ENCODE measurements around the gene NDUFB8. TPM values are rescaled to one million over a fixed set of nuclear protein-coding genes. Genes with fewer than 3 reads are reported as not detected.

Gene NDUFB8
- total RNA-seq, result 227 and 249 TPM in 2 replicates

DNA sequence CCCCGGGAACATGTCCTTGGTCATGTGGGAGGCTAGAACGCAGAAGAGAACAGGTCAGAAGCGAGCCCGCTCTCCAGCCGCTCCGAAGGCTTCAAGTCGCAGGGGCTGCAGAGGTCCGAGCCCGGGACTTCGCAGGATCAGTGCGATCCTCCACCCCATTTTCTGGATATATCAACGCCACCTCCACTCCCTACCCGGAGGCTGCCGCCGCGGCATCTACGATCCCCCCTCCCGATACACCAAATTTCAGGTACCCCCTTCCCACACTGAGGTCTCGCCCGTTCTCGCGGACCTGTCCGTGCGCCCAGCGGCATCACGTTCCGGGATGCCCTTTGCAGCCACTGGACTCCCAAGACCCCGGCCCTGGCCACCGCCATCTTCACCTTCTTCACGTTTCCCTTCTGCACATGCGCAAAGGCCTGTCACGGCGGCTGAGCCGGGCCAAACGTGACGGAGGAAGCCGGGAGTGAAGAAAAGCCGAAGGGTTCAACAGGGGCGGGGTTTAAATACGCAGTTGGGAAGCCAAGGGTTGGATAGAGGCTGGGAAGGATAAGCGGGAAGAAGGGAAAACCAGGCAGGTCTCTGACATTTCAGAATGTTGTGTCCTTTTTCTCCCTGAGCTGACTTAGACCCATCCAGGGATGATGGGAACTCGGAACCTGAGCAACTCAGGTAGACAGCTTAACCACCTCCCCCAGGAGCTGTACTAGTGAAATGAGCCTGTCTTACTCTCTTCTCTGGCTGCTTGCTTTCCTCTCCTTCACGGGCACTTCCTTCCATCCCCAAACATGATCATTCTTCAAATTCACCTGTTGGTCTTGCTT, at the start of gene NDUFB8:
TSS of gene NDUFB8 (minus strand) at position 397 of the 824 bp plus-strand sequence. CDS start at position 377, 20 bp downstream.

DNA sequence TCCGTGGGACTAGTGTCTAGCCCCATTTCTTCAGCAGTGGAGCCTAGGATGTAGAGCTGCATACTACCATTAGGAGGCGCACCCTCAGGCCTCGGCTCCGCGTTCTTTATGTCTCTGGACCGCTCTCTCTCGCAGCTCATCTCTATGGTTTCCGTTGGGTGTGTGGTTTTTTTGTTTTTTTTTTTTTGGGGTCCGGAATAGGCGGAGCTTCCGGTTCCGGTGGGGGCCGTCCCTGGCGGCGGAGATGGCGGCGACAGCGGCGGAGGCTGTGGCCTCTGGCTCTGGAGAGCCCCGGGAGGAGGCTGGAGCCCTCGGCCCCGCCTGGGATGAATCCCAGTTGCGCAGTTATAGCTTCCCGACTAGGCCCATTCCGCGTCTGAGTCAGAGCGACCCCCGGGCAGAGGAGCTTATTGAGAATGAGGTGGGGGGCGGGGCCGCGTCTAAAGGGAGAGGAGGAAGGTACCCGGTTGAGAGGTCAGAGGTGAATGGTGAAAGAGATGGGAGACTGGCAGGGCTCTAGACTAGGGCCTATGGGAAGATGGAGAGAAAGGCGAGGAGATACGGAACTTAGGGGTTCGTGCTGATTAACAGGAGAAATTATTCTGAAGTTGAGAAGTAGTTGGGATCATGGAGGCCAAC, 6.2 kb upstream of the NDUFB8 start, which contains the start of gene HIF1AN:
TSS of gene HIF1AN (plus strand) at position 229 of the 639 bp plus-strand sequence. CDS start at position 245, 16 bp downstream.

DNA sequence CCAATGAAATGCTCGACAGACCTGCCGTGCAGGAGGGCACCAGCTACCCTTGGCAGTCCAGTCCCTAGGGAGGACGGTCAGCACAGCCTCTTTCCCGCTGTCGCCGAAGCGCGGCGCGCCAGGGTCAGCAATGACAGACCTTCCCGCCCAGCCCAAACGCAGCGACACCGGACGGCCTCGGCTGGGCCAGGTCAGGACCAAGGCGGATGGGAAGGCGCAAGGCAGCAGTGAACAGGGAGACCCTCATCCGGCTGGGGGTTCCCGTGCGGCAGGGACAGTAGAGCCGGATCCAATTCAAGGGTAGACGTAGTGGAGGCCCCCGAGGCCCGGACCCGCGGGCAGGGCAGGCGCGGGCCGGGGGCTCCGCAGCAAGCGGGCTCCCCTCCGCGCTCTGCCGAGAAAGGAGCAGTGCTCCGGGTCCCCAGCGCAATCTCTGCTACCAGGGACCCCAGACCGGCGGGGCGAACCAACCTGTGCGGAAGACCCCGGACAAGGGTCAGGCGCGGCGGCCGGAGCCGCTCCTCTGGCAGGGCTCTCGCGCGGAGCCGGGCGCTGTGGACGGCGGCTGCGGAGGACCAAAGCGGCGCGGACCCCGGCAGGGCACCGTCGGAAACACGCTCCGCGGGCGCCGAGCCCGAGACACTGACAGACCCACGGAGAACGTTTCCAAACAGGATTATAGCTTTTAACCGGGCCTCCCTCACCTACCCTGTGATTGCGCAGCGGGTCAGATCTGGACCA, 10.2 kb downstream of the NDUFB8 start, which contains the start of gene SEC31B:
TSS of gene SEC31B (minus strand) at position 551 of the 741 bp plus-strand sequence. CDS start 2,909 bp downstream, outside the sequence.

Other genes with a start within 250 kb of the NDUFB8 start
- gene BLOC1S2, start 243.2 kb downstream of the NDUFB8 start, total RNA-seq, result 34.2 and 41.4 TPM in 2 replicates
- gene PKD2L1, start 199.6 kb downstream of the NDUFB8 start, total RNA-seq, result not detected in 2 replicates
- gene SCD, start 182.6 kb downstream of the NDUFB8 start, total RNA-seq, result 95.6 and 220 TPM in 2 replicates
- not detected in 2 replicates for gene WNT8B, start 66.9 kb downstream of the NDUFB8 start, total RNA-seq
- gene SEC31B, start 10.0 kb downstream of the NDUFB8 start, total RNA-seq, result 2.5 and 2.7 TPM in 2 replicates
- gene HIF1AN, start 6.1 kb upstream of the NDUFB8 start, total RNA-seq, result 10.3 and 11.9 TPM in 2 replicates
- gene PAX2, start 215.7 kb upstream of the NDUFB8 start, total RNA-seq, result not detected in 2 replicates

Measured in aortic smooth muscle cell (primary cell).